ENCODE results near the gene FBF1.

DNA sequence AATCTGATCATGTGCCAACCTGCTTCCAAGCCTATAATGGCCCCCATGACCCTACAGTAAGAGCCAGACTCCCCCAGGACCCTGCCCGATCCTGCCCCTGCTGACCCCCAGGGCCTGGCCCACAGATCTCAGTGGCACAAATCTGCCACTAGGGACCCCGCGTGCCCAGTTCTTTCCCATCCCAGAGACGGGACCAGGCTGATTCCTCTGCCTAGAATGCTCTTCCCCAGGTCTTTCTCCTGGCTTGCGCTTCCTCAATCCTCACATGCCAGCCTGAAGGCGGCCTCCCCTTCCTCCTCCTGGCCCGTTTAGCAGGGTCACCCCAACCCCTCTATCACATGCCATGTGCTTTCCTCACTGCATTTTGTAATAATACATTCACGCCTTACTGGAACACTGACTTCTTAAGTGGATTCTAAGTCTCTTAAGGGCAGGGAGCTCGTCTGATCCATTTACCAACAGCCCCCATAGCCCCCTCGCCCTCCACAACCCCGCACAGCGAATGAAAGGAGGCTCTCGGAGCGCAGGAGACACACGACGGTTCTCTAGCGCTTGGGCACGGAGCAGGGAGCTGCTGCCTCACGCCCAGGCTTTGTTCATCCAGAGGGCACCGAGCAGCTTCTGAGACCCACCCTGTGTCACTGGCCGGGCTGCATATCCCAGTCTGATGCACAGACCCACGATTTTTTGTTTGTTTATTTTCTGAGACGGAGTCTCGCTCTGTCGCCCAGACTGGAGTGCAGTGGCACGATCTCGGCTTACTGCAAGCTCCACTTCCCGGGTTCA lies 45.3 kb downstream of the FBF1 start:
- TF ChIP-seq, protein P1, sequence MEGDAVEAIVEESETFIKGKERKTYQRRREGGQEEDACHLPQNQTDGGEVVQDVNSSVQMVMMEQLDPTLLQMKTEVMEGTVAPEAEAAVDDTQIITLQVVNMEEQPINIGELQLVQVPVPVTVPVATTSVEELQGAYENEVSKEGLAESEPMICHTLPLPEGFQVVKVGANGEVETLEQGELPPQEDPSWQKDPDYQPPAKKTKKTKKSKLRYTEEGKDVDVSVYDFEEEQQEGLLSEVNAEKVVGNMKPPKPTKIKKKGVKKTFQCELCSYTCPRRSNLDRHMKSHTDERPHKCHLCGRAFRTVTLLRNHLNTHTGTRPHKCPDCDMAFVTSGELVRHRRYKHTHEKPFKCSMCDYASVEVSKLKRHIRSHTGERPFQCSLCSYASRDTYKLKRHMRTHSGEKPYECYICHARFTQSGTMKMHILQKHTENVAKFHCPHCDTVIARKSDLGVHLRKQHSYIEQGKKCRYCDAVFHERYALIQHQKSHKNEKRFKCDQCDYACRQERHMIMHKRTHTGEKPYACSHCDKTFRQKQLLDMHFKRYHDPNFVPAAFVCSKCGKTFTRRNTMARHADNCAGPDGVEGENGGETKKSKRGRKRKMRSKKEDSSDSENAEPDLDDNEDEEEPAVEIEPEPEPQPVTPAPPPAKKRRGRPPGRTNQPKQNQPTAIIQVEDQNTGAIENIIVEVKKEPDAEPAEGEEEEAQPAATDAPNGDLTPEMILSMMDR (IDR thresholded peaks at IDR 0.05; ENCODE audit: low read depth, low read length, poor library complexity, severe bottlenecking): peak; percentile 32
- no peak for TF ChIP-seq EZH2phosphoT487 (IDR thresholded peaks at IDR 0.05; ENCODE audit: borderline replicate concordance, low read length)
